HFF-Myc (cell line): Measurements from ENCODE around the gene TEX36.

ENCODE experiments used
- DNase-seq: peaks from one replicate; pipeline ENCODE4 v3.0.0-alpha.2; 2011; ENCODE audit warnings: low read depth; ENCODE audit errors: extremely low read depth
- H3K4me3 ChIP-seq: replicated peaks from 2 replicates; pipeline ENCODE4 v1.5.1; 2011; ENCODE audit warnings: low read depth, mild to moderate bottlenecking, control low read depth, low read length
- TF ChIP-seq, protein P1 (sequence below): IDR thresholded peaks from 2 replicates; pipeline ENCODE4 v1.5.1; 2012; ENCODE audit warnings: mild to moderate bottlenecking, low read depth, low read length, control low read depth; ENCODE audit errors: missing control alignments

Gene TEX36

GRCh38 chr10:125646311-125646710 is 36.7 kb downstream of the TEX36 start:
- TF ChIP-seq, protein P1, sequence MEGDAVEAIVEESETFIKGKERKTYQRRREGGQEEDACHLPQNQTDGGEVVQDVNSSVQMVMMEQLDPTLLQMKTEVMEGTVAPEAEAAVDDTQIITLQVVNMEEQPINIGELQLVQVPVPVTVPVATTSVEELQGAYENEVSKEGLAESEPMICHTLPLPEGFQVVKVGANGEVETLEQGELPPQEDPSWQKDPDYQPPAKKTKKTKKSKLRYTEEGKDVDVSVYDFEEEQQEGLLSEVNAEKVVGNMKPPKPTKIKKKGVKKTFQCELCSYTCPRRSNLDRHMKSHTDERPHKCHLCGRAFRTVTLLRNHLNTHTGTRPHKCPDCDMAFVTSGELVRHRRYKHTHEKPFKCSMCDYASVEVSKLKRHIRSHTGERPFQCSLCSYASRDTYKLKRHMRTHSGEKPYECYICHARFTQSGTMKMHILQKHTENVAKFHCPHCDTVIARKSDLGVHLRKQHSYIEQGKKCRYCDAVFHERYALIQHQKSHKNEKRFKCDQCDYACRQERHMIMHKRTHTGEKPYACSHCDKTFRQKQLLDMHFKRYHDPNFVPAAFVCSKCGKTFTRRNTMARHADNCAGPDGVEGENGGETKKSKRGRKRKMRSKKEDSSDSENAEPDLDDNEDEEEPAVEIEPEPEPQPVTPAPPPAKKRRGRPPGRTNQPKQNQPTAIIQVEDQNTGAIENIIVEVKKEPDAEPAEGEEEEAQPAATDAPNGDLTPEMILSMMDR: no peak
- DNase-seq: no peak

DNA sequence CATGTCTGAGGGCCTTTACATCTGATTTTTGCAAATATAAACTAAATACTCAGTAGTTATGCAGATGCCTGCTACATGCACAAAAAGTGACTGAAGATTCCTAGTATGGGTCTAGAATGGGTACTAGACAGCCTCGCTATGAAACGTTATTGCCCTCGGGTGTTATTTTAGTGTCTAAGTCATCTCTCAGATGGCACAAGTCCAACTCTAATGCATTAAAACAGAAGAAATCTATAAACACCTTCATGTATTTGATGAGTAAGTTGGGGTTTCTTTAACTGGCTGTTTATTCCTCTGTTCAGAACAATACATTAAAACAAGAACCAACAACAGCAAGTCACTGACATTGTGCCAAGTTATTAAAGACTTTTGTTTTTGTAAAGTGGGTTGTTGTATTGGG is 41.6 kb downstream of the TEX36 start:
- TF ChIP-seq, protein P1: no peak
- no peak overlapping the region for H3K4me3 ChIP-seq
- no peak for DNase-seq

More at GRCh38 chr10:125646311-125646710, 36.7 kb downstream of the TEX36 start:
- no peak overlapping the region for H3K4me3 ChIP-seq

GRCh38 chr10:125640653-125641052 is 42.3 kb downstream of the TEX36 start:
- no peak overlapping the region for H3K4me3 ChIP-seq
- TF ChIP-seq, protein P1: no peak
- no peak for DNase-seq

DNA sequence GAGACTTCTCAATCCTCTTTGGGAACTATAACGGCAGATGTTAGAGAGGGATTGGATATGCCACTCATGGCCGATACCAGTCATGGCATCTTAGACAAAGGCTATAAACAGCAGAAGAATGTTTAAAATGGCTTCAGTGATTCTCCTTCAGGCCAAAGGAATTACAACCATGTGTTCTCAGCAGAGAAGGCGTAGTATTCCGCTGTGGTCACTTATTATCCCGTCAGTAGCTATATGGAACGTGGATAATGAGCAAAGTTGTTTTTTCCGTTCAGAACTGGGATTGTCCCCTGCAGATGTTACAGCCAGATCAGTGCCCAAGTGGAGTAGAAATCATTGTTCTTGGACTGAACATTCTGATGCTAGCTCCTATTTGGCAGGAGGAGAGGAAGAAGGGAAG is 43.1 kb downstream of the TEX36 start:
- TF ChIP-seq, protein P1: no peak
- DNase-seq: no peak

GRCh38 chr10:125638555-125638954 is 44.4 kb downstream of the TEX36 start:
- H3K4me3 ChIP-seq: no peak overlapping the region
- TF ChIP-seq, protein P1: no peak
- no peak for DNase-seq

More for the DNA sequence above, 43.1 kb downstream of the TEX36 start:
- H3K4me3 ChIP-seq: no peak overlapping the region

DNA sequence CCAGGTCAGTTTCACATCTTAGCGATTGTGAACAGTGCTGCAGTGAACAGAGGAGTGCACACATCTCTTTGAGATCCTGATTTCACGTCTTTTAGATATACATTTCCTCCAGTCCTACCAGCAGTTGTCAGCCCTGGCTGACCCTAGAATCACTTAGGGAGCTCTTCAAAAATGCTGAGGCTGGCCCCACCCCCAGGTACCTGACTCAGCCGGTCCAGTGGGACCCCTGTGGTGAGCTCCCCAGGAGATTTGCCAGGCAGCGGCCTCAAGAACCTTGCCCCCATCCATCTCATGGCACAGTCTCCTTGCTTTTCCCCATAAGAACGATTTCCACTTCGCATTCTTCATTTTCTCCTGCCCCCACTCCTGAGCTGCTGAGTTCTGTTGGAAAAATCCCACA is 45.5 kb downstream of the TEX36 start:
- no peak for DNase-seq
- no peak overlapping the region for H3K4me3 ChIP-seq
- TF ChIP-seq, protein P1: no peak

GRCh38 chr10:125634606-125635005 is 48.4 kb downstream of the TEX36 start:
- TF ChIP-seq, protein P1: no peak
- no peak overlapping the region for H3K4me3 ChIP-seq

More at GRCh38 chr10:125634606-125635005, 48.4 kb downstream of the TEX36 start:
- DNase-seq: no peak
